Activated B cell treated with CpG ODN at 0.5 μM for 24 hours (primary cell): Measurements from ENCODE around the gene PCDHGA2. TPM values are rescaled to one million over a fixed set of nuclear protein-coding genes. Genes with fewer than 3 reads are reported as not detected.

Experiments used
- ATAC-seq: fragments of 200-7000 bp; cut with Tn5 transposase; one replicate; pipeline ENCODE4 v1.10.0; 2021; ENCODE audit warnings: low read depth, mild to moderate bottlenecking, moderate library complexity
- CTCF ChIA-PET: fragments of 350-600 bp; sonication (Branson Sonifier 250); formaldehyde crosslinking; loops from one replicate; lab custom pipeline; 2021; ENCODE audit warnings: antibody characterized with exemption; lab: Charles Lee
- POLR2A ChIA-PET: fragments of 350-600 bp; sonication (Branson Sonifier 250); formaldehyde crosslinking; loops from one replicate; lab custom pipeline; 2021; ENCODE audit warnings: antibody characterized with exemption; lab: Charles Lee
- DNase-seq: peaks from one replicate; pipeline ENCODE4 v3.0.0; 2022
- H3K27ac Mint-ChIP-seq: one replicate; pipeline ENCODE4 v1.8.0; 2020; ENCODE audit warnings: mixed read lengths
- H3K27me3 Mint-ChIP-seq: one replicate; pipeline ENCODE4 v1.8.0; 2021; ENCODE audit warnings: mixed read lengths
- H3K36me3 Mint-ChIP-seq: one replicate; pipeline ENCODE4 v1.8.0; 2021; ENCODE audit warnings: low read depth, mixed read lengths
- H3K4me1 Mint-ChIP-seq: one replicate; pipeline ENCODE4 v1.8.0; 2021; ENCODE audit warnings: mixed read lengths
- H3K4me3 Mint-ChIP-seq: one replicate; pipeline ENCODE4 v1.8.0; 2020; ENCODE audit warnings: mild to moderate bottlenecking, mixed read lengths
- H3K9me3 Mint-ChIP-seq: one replicate; pipeline ENCODE4 v1.8.0; 2020; ENCODE audit warnings: mixed read lengths
- CTCF ChIP-seq: fragments of 200-600 bp; IDR thresholded peaks from one replicate; pipeline ENCODE4 v1.8.0; 2022; ENCODE audit warnings: antibody characterized with exemption, mild to moderate bottlenecking
- intact Hi-C: fragments of 100-400 bp; cut with micrococcal nuclease; formaldehyde crosslinking; loops from one replicate; pipeline ENCODE4 v1.15.1; 2024
- total RNA-seq: library from RNA; stranded (reverse); gene quantifications from 2 replicates; pipeline ENCODE4 v1.2.3, GENCODE V29; 2022

Gene PCDHGA2
- total RNA-seq, 1 donor from 2014 or later, result 0.09 TPM

DNA sequence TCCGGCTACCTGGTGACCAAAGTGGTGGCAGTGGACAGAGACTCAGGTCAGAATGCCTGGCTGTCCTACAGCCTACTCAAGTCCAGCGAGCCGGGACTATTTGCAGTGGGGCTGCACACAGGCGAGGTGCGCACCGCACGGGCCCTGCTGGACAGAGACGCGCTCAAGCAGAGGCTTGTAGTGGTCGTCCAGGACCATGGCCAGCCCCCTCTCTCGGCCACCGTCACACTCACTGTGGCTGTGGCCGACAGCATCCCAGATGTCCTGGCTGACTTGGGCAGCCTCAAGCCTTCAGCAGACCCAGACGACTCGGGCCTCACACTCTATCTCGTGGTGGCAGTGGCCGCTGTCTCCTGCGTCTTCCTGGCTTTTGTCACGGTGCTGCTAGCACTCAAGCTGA, 18.4 kb downstream of the PCDHGA2 start:
- peaks cover 7% of the 10 kb centered on the region for H3K36me3 Mint-ChIP-seq
- no peak for ATAC-seq
- ChIA-PET CTCF (no interaction called here), POLR2A (no interaction called here)
- peaks cover 25% of the 10 kb centered on the region for H3K9me3 Mint-ChIP-seq
- TF ChIP-seq CTCF, result no peak
- H3K4me1 Mint-ChIP-seq, result no peaks in the 10 kb centered on the region
- no peak for DNase-seq
- intact Hi-C loops, result no loop called here
- H3K4me3 Mint-ChIP-seq, result no peak overlapping the region
- no peak overlapping the region for H3K27ac Mint-ChIP-seq
- peaks cover 60% of the 10 kb centered on the region for H3K27me3 Mint-ChIP-seq

DNA sequence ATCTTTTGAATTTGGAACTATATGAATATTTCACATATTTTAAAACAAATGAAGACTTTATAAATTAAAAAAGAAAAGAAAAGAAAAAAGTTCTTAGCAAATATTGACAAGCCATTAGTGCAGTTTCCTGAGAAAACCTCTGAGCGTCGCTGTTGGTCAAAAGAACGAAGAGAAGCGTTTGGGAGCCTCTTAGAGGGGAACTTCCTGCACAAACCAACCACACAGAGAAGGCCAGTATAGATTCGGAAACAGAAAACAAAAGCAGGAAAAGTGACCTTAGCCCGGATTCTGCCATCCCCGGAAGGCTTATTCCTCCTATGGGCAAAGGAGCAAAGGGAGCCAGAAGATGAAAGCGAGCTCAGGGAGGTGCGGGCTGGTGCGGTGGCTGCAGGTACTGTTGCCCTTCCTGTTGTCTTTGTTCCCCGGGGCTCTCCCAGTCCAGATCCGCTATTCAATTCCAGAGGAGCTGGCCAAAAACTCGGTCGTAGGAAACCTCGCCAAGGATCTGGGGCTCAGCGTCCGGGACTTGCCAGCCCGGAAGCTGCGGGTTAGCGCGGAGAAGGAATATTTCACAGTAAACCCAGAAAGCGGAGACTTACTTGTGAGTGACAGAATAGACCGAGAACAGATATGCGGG, 21.3 kb downstream of the PCDHGA2 start, which contains the start of gene PCDHGB2:
Gene PCDHGB2 (plus strand): TSS at position 205 of the 637 bp plus-strand sequence. CDS start 142 bp downstream, at position 347.
- ChIA-PET CTCF (interaction anchor here (0.6 to 1.1 kb wide), 2 partner anchors 164 to 204 kb away, joined by 3 read pairs; no protein-coding TSS in a partner anchor), POLR2A (no interaction called here)
- H3K27ac Mint-ChIP-seq, result peak within 1 kb of the TSS; percentile 60
- no peak for ATAC-seq
- peaks cover 59% of the 10 kb centered on the region for H3K27me3 Mint-ChIP-seq
- no peak for DNase-seq
- peaks cover 8% of the 10 kb centered on the region for H3K4me1 Mint-ChIP-seq
- peaks cover 39% of the 10 kb centered on the region for H3K9me3 Mint-ChIP-seq
- peak within 1 kb of the TSS; percentile 79 for H3K4me3 Mint-ChIP-seq
- intact Hi-C loops, result loop anchor here (1.0 to 5.0 kb wide), 2 partner anchors 33 to 204 kb away; no protein-coding TSS in a partner anchor
- peaks cover 12% of the 10 kb centered on the region for H3K36me3 Mint-ChIP-seq
- TF ChIP-seq CTCF, result no peak

- intact Hi-C loops, result loop anchor here (1.0 to 5.0 kb wide), 2 partner anchors 33 to 204 kb away; no protein-coding TSS in a partner anchor
- Mint-ChIP-seq H3K9me3 (peaks cover 42% of the 10 kb centered on the region), H3K4me3 (no peak overlapping the region), H3K27me3 (peaks cover 58% of the 10 kb centered on the region), H3K27ac (no peak overlapping the region), H3K36me3 (peaks cover 17% of the 10 kb centered on the region), H3K4me1 (peaks cover 8% of the 10 kb centered on the region)
- no peak for ATAC-seq
- no peak for TF ChIP-seq CTCF
- ChIA-PET CTCF (interaction anchor here (0.6 to 1.1 kb wide), 2 partner anchors 164 to 203 kb away, joined by 3 read pairs; no protein-coding TSS in a partner anchor), POLR2A (no interaction called here)
- no peak for DNase-seq
These were observed 22.1 kb downstream of the PCDHGA2 start for GRCh38 chr5:141360685-141361084.

DNA sequence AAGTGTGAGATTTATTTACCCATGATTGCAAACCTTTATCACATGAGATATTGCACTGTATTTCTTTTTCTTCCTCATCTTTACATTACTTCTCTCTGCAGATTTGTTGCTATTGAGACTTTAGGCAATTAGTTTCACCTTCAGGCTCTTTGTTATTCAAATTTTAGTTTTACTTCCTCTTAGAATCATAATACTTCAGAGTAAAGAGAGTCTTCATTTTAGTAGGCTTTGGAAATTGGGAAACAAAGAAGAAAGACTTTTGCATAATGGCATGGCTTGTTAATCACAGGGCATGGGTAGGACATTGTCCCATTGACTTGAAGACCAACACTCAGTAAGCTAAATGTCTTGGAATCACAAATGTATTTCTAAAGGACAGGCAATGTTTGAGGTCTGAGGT, 24.2 kb downstream of the PCDHGA2 start:
- DNase-seq (no peak), ATAC-seq (no peak)
- H3K4me1 Mint-ChIP-seq, result peaks cover 8% of the 10 kb centered on the region
- peak overlapping the region; percentile 9 for H3K4me3 Mint-ChIP-seq
- H3K27me3 Mint-ChIP-seq, result peaks cover 54% of the 10 kb centered on the region
- ChIA-PET CTCF (interaction anchor here (1.3 kb wide), 1 partner anchor 58 kb away, joined by 3 read pairs; the partner anchor contains the start of gene PCDHGA11), POLR2A (no interaction called here)
- intact Hi-C loops, result loop anchor here (5.0 kb wide), 1 partner anchor 35 kb away; no protein-coding TSS in a partner anchor
- no peak for TF ChIP-seq CTCF
- no peak overlapping the region for H3K27ac Mint-ChIP-seq
- H3K9me3 Mint-ChIP-seq, result peaks cover 41% of the 10 kb centered on the region
- H3K36me3 Mint-ChIP-seq, result peaks cover 17% of the 10 kb centered on the region

GRCh38 chr5:141363952-141364660, 25.5 kb downstream of the PCDHGA2 start, which contains the start of gene PCDHGA5:
Gene PCDHGA5 (plus strand): TSS chr5:141364162. CDS start chr5:141364331, 169 bp downstream.
- H3K4me3 Mint-ChIP-seq, result no peak within 1 kb of the TSS
- DNase-seq, result no peak
- TF ChIP-seq CTCF, result no peak
- H3K9me3 Mint-ChIP-seq, result peaks cover 36% of the 10 kb centered on the region
- CTCF ChIA-PET, result interaction anchor here (1.3 kb wide), 1 partner anchor 57 kb away, joined by 3 read pairs; the partner anchor contains the start of gene PCDHGA11
- intact Hi-C loops, result loop anchor here (5.0 kb wide), 1 partner anchor 37 kb away; no protein-coding TSS in a partner anchor
- ATAC-seq, result no peak
- POLR2A ChIA-PET, result no interaction called here
- no peak within 1 kb of the TSS for H3K27ac Mint-ChIP-seq
- peaks cover 8% of the 10 kb centered on the region for H3K4me1 Mint-ChIP-seq
- peaks cover 53% of the 10 kb centered on the region for H3K27me3 Mint-ChIP-seq
- peaks cover 17% of the 10 kb centered on the region for H3K36me3 Mint-ChIP-seq
